Liver (tissue), 9 donors: Measurements from ENCODE around the gene TRIP13. TPM values are rescaled to one million over a fixed set of nuclear protein-coding genes. Genes with fewer than 3 reads are reported as not detected.

Source experiments
- DNase-seq: peaks from one replicate; pipeline ENCODE4 v3.0.0-alpha.2; 2017; ENCODE audit warnings: low spot score
- H3K27ac ChIP-seq, 2 donors: one replicate each; pipeline ENCODE4 v1.7.0; 2013; ENCODE audit warnings: inconsistent platforms in 2 of 2, low read length in 2 of 2, control low read depth in 1 of 2, low read depth in 1 of 2, mild to moderate bottlenecking in 1 of 2
- H3K27me3 ChIP-seq, 4 donors: one replicate each; pipeline versions ENCODE4 v1.6.1 to v1.7.0; 2013; ENCODE audit warnings: low read length in 3 of 4, inconsistent platforms in 1 of 4, mild to moderate bottlenecking in 1 of 4, moderate library complexity in 1 of 4; ENCODE audit not compliant: control insufficient read depth in 4 of 4, insufficient read depth in 4 of 4
- H3K36me3 ChIP-seq, 4 donors: one replicate each; pipeline versions ENCODE4 v1.6.1 to v1.7.0; 2013; ENCODE audit warnings: low read length in 3 of 4, mild to moderate bottlenecking in 3 of 4, low read depth in 1 of 4, moderate library complexity in 1 of 4; ENCODE audit not compliant: control insufficient read depth in 4 of 4, insufficient read depth in 3 of 4
- H3K4me1 ChIP-seq, 4 donors: one replicate each; pipeline versions ENCODE4 v1.6.1 to v1.7.0; 2013; ENCODE audit warnings: low read length in 3 of 4, mild to moderate bottlenecking in 3 of 4, moderate library complexity in 1 of 4; ENCODE audit not compliant: control insufficient read depth in 4 of 4, insufficient read depth in 4 of 4
- H3K4me3 ChIP-seq, 3 donors: one replicate each; pipeline versions ENCODE4 v1.6.1 to v1.7.0; 2013; ENCODE audit warnings: low read length in 3 of 3, control low read depth in 1 of 3, low read depth in 1 of 3, mild to moderate bottlenecking in 1 of 3
- H3K9ac ChIP-seq, 2 donors: one replicate each; pipeline ENCODE4 v1.7.0; 2013; ENCODE audit warnings: low read length in 2 of 2, mild to moderate bottlenecking in 2 of 2, moderate library complexity in 2 of 2, control low read depth in 1 of 2, low read depth in 1 of 2
- H3K9me3 ChIP-seq, 4 donors: one replicate each; pipeline versions ENCODE4 v1.6.1 to v1.7.0; 2013; ENCODE audit warnings: low read length in 3 of 4; ENCODE audit not compliant: control insufficient read depth in 4 of 4
- ATF3 ChIP-seq: IDR thresholded peaks from 2 replicates; pipeline ENCODE4 v1.6.1; 2016; ENCODE audit warnings: antibody characterized with exemption
- EGR1 ChIP-seq, 2 donors: IDR thresholded peaks; 2 replicates each; pipeline ENCODE4 v1.6.1; 2016 to 2018; ENCODE audit warnings: antibody characterized with exemption in 2 of 2, low read depth in 2 of 2
- FOXA1 ChIP-seq: IDR thresholded peaks from 2 replicates; pipeline ENCODE4 v1.6.1; 2016; ENCODE audit warnings: antibody characterized with exemption
- FOXA2 ChIP-seq: IDR thresholded peaks from 2 replicates; pipeline ENCODE4 v1.6.1; 2016; ENCODE audit warnings: antibody characterized with exemption
- GABPA ChIP-seq, 2 donors: IDR thresholded peaks in 1 of 2; conservative IDR thresholded peaks in 1 of 2; 2 replicates each; pipeline ENCODE4 v1.6.1; 2016; ENCODE audit warnings: antibody characterized with exemption in 2 of 2, mild to moderate bottlenecking in 1 of 2, moderate library complexity in 1 of 2
- HNF4A ChIP-seq, 2 donors: conservative IDR thresholded peaks; 2 replicates each; pipeline ENCODE4 v1.6.1; 2016; ENCODE audit warnings: antibody characterized with exemption in 2 of 2, mild to moderate bottlenecking in 2 of 2
- HNF4G ChIP-seq: IDR thresholded peaks from 2 replicates; pipeline ENCODE4 v1.6.1; 2016; ENCODE audit warnings: antibody characterized with exemption
- JUND ChIP-seq, 2 donors: IDR thresholded peaks; 2 replicates each; pipeline ENCODE4 v1.6.1; 2016; ENCODE audit warnings: antibody characterized with exemption in 2 of 2
- MAX ChIP-seq: IDR thresholded peaks from 2 replicates; pipeline ENCODE4 v1.6.1; 2016; ENCODE audit warnings: antibody characterized with exemption
- NR2F2 ChIP-seq: IDR thresholded peaks from 2 replicates; pipeline ENCODE4 v1.6.1; 2016; ENCODE audit warnings: antibody characterized with exemption
- RAD21 ChIP-seq, 2 donors: IDR thresholded peaks; 2 replicates each; pipeline ENCODE4 v1.6.1; 2016; ENCODE audit warnings: antibody characterized with exemption in 2 of 2, mild to moderate bottlenecking in 2 of 2
- RXRA ChIP-seq, 2 donors: IDR thresholded peaks; 2 replicates each; pipeline ENCODE4 v1.6.1; 2017 to 2018; ENCODE audit warnings: antibody characterized with exemption in 2 of 2, mild to moderate bottlenecking in 1 of 2
- SP1 ChIP-seq: IDR thresholded peaks from 2 replicates; pipeline ENCODE4 v1.6.1; 2018; ENCODE audit warnings: antibody characterized with exemption, mild to moderate bottlenecking
- TAF1 ChIP-seq: conservative IDR thresholded peaks from 2 replicates; pipeline ENCODE4 v1.6.1; 2016; ENCODE audit warnings: antibody characterized with exemption, mild to moderate bottlenecking
- YY1 ChIP-seq: IDR thresholded peaks from 2 replicates; pipeline ENCODE4 v1.6.1; 2016; ENCODE audit warnings: antibody characterized with exemption, mild to moderate bottlenecking
- ZBTB33 ChIP-seq: IDR thresholded peaks from 2 replicates; pipeline ENCODE4 v1.6.1; 2016; ENCODE audit warnings: antibody characterized with exemption
- WGBS: extraction: QIAGEN DNeasy Blood & Tissue Kit; methylation state at CpG from one replicate; pipeline ENCODE4 v1.1.7; 2013; 5-methylcytosine and 5-hydroxymethylcytosine counted together
- polyA plus RNA-seq, 2 donors: library from polyadenylated mRNA; stranded (reverse) in 1 of 2; unstranded in 1 of 2; fragments of 200-250 nt in 1 of 2; fragments of >200 nt in 1 of 2; fragmentation: Nextera tagmentation in 1 of 2; extraction: Ambion mirVana in 1 of 2; gene quantifications; one replicate each; pipeline versions ENCODE4 v1.2.1 to v1.2.3, GENCODE V29; 2013 to 2015
- total RNA-seq, 2 donors: library from RNA; depleted of rRNA; stranded (reverse); fragments of >200 nt; gene quantifications; one replicate each; pipeline ENCODE4 v1.2.3, GENCODE V29; 2014
- TF ChIP-seq, protein P1 (sequence below): fragments of 150-350 bp; IDR thresholded peaks from 2 replicates; pipeline ENCODE4 v1.5.1; 2017; ENCODE audit warnings: improper control_type of control experiment, low read depth, low read length; ENCODE audit not compliant: missing input control
- TF ChIP-seq, protein P2 (sequence below): IDR thresholded peaks from 2 replicates; pipeline ENCODE4 v1.6.1; 2016; ENCODE audit warnings: antibody characterized with exemption, mild to moderate bottlenecking
- donor health status: healthy.
- donor health status: healthy.
- donor health status: healthy.
- donor health status: healthy.
- donor health status: healthy.

Gene TRIP13
- total and polyA plus RNA-seq, 4 donors: 0.42 to 12.4 (median 0.84) TPM

- Histone ChIP-seq H3K4me1 (no peaks in the 10 kb centered on the region), H3K9ac (no peak overlapping the region), H3K4me3 (no peak overlapping the region), H3K27ac (no peak overlapping the region), H3K9me3 (no peaks in the 10 kb centered on the region), H3K36me3 (peaks cover 18 to 93% (median 60%) of the 10 kb centered on the region in 4 donors), H3K27me3 (no peaks in the 10 kb centered on the region)
- TF ChIP-seq JUND (IDR thresholded peaks at IDR 0.05) (no peak), MAX (no peak), SP1 (no peak), RAD21 (IDR thresholded peaks at IDR 0.05) (no peak), EGR1 (IDR thresholded peaks at IDR 0.05; ENCODE audit: low read depth in 2 of 2) (no peak), TAF1 (no peak), RXRA (IDR thresholded peaks at IDR 0.05) (no peak), GABPA (IDR thresholded peaks at IDR 0.05 in 1 of 2, conservative IDR thresholded peaks at IDR 0.05 in 1 of 2) (no peak), ZBTB33 (no peak), YY1 (no peak), FOXA1 (no peak), HNF4A (conservative IDR thresholded peaks at IDR 0.05) (no peak), ATF3 (no peak), NR2F2 (no peak), FOXA2 (no peak)
- TF ChIP-seq, protein P1, sequence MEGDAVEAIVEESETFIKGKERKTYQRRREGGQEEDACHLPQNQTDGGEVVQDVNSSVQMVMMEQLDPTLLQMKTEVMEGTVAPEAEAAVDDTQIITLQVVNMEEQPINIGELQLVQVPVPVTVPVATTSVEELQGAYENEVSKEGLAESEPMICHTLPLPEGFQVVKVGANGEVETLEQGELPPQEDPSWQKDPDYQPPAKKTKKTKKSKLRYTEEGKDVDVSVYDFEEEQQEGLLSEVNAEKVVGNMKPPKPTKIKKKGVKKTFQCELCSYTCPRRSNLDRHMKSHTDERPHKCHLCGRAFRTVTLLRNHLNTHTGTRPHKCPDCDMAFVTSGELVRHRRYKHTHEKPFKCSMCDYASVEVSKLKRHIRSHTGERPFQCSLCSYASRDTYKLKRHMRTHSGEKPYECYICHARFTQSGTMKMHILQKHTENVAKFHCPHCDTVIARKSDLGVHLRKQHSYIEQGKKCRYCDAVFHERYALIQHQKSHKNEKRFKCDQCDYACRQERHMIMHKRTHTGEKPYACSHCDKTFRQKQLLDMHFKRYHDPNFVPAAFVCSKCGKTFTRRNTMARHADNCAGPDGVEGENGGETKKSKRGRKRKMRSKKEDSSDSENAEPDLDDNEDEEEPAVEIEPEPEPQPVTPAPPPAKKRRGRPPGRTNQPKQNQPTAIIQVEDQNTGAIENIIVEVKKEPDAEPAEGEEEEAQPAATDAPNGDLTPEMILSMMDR: no peak
- TF ChIP-seq, protein P2, sequence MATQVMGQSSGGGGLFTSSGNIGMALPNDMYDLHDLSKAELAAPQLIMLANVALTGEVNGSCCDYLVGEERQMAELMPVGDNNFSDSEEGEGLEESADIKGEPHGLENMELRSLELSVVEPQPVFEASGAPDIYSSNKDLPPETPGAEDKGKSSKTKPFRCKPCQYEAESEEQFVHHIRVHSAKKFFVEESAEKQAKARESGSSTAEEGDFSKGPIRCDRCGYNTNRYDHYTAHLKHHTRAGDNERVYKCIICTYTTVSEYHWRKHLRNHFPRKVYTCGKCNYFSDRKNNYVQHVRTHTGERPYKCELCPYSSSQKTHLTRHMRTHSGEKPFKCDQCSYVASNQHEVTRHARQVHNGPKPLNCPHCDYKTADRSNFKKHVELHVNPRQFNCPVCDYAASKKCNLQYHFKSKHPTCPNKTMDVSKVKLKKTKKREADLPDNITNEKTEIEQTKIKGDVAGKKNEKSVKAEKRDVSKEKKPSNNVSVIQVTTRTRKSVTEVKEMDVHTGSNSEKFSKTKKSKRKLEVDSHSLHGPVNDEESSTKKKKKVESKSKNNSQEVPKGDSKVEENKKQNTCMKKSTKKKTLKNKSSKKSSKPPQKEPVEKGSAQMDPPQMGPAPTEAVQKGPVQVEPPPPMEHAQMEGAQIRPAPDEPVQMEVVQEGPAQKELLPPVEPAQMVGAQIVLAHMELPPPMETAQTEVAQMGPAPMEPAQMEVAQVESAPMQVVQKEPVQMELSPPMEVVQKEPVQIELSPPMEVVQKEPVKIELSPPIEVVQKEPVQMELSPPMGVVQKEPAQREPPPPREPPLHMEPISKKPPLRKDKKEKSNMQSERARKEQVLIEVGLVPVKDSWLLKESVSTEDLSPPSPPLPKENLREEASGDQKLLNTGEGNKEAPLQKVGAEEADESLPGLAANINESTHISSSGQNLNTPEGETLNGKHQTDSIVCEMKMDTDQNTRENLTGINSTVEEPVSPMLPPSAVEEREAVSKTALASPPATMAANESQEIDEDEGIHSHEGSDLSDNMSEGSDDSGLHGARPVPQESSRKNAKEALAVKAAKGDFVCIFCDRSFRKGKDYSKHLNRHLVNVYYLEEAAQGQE: no peak
- WGBS: 89% methylated on average over 13 of the region's 13 CpGs
- DNase-seq: no peak
These were observed 7.2 kb upstream of the TRIP13 start for GRCh38 chr5:885529-885928.

DNA sequence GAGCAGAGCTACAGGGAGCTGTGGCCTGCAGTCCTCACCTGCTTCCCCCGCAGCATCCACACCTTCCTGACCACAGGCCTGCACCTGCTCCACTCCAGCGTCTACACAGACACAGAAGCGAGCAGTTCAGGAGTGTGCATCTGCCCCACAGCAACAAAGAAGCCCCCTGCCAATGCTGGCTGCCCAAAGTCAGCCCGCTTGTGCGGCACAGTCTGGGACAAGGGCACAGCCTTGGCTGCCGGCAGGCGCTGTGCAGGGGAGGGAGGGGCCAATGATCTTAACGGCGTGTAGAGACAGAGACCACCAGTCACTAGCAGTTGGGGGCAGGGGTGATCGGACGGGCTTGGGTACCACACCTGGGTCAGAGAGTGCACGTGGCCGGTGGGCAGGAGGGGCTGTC, 6.6 kb upstream of the TRIP13 start:
- WGBS: 96% methylated on average over 13 of the region's 13 CpGs
- Histone ChIP-seq H3K27me3 (no peaks in the 10 kb centered on the region), H3K27ac (no peak overlapping the region), H3K4me3 (no peak overlapping the region), H3K36me3 (peaks cover 19 to 93% (median 61%) of the 10 kb centered on the region in 4 donors), H3K9ac (no peak overlapping the region), H3K9me3 (no peaks in the 10 kb centered on the region), H3K4me1 (peaks cover 0 to under 1% (median 0%) of the 10 kb centered on the region in 4 donors)
- TF ChIP-seq MAX (no peak), ZBTB33 (no peak), JUND (IDR thresholded peaks at IDR 0.05) (no peak), RAD21 (IDR thresholded peaks at IDR 0.05) (no peak), HNF4G (no peak)
- TF ChIP-seq, protein P2: no peak
- no peak for DNase-seq
